GM12874 (cell line): ENCODE measurements around the gene SH3RF3.

ENCODE experiments used
- TF ChIP-seq, protein P1 (sequence below): IDR thresholded peaks from 2 replicates; pipeline ENCODE4 v1.5.1; 2011; ENCODE audit warnings: low read depth, mild to moderate bottlenecking, control low read depth, low read length, moderate library complexity; ENCODE audit not compliant: insufficient read depth

The SH3RF3 gene

GRCh38 chr2:109448946-109449788 lies 320.2 kb downstream of the SH3RF3 start:
- TF ChIP-seq, protein P1, sequence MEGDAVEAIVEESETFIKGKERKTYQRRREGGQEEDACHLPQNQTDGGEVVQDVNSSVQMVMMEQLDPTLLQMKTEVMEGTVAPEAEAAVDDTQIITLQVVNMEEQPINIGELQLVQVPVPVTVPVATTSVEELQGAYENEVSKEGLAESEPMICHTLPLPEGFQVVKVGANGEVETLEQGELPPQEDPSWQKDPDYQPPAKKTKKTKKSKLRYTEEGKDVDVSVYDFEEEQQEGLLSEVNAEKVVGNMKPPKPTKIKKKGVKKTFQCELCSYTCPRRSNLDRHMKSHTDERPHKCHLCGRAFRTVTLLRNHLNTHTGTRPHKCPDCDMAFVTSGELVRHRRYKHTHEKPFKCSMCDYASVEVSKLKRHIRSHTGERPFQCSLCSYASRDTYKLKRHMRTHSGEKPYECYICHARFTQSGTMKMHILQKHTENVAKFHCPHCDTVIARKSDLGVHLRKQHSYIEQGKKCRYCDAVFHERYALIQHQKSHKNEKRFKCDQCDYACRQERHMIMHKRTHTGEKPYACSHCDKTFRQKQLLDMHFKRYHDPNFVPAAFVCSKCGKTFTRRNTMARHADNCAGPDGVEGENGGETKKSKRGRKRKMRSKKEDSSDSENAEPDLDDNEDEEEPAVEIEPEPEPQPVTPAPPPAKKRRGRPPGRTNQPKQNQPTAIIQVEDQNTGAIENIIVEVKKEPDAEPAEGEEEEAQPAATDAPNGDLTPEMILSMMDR = no peak

GRCh38 chr2:109450574-109451273 lies 321.7 kb downstream of the SH3RF3 start:
- TF ChIP-seq, protein P1 = no peak

- TF ChIP-seq, protein P1 = no peak
Observed at GRCh38 chr2:109451671-109452070, 322.7 kb downstream of the SH3RF3 start.

DNA sequence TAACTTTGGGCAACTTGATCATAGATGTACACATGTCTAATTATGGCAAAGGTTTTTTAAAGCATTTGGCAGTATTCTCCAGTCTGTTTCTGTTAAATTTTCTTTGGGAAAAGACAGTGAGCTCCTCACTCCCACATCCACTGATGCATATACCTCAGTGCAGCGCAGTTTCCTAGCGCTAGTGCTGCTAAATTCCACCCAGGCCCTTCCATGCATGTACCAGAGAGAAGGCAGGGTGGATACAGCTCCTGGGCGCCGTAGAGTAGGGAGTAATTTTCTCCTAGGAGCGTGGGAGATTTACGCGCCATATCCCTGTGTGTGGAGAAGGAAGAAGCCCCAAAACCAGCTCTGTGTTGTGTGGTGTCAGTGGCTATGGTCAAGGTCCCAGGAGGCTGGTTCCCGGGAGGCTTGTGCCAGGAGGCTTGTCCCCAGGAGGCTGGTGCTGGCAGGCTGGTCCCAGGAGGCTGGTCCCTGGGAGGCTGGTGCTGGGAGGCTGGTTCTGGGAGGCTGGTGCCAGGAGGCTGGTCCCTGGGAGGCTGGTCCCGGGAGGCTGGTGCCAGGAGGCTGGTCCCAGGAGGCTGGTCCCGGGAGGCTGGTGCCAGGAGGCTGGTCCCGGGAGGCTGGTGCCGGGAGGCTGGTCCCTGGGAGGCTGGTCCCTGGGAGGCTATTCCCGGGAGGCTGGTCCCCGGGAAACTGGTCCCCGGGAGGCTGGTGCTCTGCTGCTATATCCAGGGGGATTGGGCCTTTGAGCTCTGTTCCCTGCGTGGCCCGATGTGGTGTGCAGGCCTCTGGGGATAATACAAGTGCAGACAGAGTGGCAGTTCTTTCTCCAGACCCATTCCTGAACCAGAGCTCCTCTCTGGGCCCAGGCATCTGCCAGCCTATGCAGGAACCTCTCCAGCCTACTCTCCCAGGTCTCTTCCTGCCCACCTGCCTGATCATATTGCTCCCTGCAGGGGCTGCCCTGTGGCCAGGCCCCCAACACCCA lies 323.6 kb downstream of the SH3RF3 start:
- TF ChIP-seq, protein P1 = no peak

GRCh38 chr2:109453371-109453995 lies 324.5 kb downstream of the SH3RF3 start:
- TF ChIP-seq, protein P1 = no peak

GRCh38 chr2:109454304-109454703 lies 325.3 kb downstream of the SH3RF3 start:
- TF ChIP-seq, protein P1 = no peak
